ENCODE results near the gene NRG2. TPM values are rescaled to one million over a fixed set of nuclear protein-coding genes. Genes with fewer than 3 reads are reported as not detected.

The NRG2 gene
- total RNA-seq, 3 donors from 2014 or later, result 5.9 to 16.5 (median 7.2) TPM

DNA sequence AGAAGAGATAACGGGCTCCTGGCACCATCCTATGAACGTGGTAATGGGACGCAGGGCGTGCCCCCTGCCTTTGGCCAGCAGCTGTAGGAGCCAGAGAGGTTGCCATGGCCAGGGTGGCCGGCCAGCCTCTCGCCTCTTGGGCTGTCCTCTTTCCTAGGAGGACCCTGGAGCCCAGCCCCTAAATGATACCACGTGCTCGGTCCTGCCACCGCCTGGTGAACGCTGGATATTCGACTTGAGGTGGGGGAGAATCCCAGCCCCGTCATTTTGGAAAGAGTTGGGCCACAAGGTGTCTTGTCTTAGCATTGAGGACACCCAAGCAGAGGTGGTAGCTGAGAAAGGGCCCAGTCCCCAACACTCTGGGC is 391 bp upstream of the NRG2 start:
- peaks cover 4 to 8% of the 10 kb centered on the region in 2 donors for H3K4me1 ChIP-seq

DNA sequence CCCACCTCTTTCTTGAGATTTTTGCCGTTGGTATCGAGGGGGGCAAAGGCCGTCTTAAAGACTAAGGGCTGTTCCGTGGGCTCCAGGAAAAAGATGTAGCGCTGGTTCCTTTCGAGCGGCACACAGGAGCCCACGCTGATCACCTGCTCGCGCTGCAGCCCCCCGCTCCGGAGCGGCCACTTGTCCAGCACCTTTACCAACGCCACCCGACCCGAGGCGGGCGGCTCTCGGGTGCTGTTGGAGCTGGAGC is 781 bp downstream of the NRG2 start:
- DNase-seq (ENCODE audit: low spot score in 2 of 2), result no peak
- Histone ChIP-seq H3K9me3 (no peaks in the 10 kb centered on the region), H3K4me3 (peak overlapping the region; percentile 54 to 73 (median 56)), H3K27ac (peak overlapping the region; percentile 67 to 74), H3K27me3 (no peaks in the 10 kb centered on the region), H3K4me1 (peaks cover 4 to 8% of the 10 kb centered on the region in 2 donors), H3K36me3 (no peaks in the 10 kb centered on the region)
- intact Hi-C loops (cut with DNase I; ENCODE audit: low total_unique reads), result no loop called here
- TF ChIP-seq, protein P1, sequence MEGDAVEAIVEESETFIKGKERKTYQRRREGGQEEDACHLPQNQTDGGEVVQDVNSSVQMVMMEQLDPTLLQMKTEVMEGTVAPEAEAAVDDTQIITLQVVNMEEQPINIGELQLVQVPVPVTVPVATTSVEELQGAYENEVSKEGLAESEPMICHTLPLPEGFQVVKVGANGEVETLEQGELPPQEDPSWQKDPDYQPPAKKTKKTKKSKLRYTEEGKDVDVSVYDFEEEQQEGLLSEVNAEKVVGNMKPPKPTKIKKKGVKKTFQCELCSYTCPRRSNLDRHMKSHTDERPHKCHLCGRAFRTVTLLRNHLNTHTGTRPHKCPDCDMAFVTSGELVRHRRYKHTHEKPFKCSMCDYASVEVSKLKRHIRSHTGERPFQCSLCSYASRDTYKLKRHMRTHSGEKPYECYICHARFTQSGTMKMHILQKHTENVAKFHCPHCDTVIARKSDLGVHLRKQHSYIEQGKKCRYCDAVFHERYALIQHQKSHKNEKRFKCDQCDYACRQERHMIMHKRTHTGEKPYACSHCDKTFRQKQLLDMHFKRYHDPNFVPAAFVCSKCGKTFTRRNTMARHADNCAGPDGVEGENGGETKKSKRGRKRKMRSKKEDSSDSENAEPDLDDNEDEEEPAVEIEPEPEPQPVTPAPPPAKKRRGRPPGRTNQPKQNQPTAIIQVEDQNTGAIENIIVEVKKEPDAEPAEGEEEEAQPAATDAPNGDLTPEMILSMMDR (IDR thresholded peaks at IDR 0.05), result no peak
- TF ChIP-seq POLR2AphosphoS5 (IDR thresholded peaks at IDR 0.05) (no peak), POLR2A (IDR thresholded peaks at IDR 0.05) (no peak)

More for the DNA sequence above, 391 bp upstream of the NRG2 start:
- DNase-seq (ENCODE audit: low spot score in 2 of 2), result no peak
- Histone ChIP-seq H3K27me3 (no peaks in the 10 kb centered on the region), H3K27ac (peak overlapping the region in 1 of 2 donors; percentile 74), H3K4me3 (peak overlapping the region; percentile 54 to 73 (median 56)), H3K9me3 (no peaks in the 10 kb centered on the region), H3K36me3 (no peaks in the 10 kb centered on the region)
- intact Hi-C loops (cut with DNase I; ENCODE audit: low total_unique reads), result no loop called here
- TF ChIP-seq POLR2AphosphoS5 (IDR thresholded peaks at IDR 0.05) (no peak), POLR2A (IDR thresholded peaks at IDR 0.05) (no peak)
- TF ChIP-seq, protein P1 (IDR thresholded peaks at IDR 0.05), result no peak

DNA sequence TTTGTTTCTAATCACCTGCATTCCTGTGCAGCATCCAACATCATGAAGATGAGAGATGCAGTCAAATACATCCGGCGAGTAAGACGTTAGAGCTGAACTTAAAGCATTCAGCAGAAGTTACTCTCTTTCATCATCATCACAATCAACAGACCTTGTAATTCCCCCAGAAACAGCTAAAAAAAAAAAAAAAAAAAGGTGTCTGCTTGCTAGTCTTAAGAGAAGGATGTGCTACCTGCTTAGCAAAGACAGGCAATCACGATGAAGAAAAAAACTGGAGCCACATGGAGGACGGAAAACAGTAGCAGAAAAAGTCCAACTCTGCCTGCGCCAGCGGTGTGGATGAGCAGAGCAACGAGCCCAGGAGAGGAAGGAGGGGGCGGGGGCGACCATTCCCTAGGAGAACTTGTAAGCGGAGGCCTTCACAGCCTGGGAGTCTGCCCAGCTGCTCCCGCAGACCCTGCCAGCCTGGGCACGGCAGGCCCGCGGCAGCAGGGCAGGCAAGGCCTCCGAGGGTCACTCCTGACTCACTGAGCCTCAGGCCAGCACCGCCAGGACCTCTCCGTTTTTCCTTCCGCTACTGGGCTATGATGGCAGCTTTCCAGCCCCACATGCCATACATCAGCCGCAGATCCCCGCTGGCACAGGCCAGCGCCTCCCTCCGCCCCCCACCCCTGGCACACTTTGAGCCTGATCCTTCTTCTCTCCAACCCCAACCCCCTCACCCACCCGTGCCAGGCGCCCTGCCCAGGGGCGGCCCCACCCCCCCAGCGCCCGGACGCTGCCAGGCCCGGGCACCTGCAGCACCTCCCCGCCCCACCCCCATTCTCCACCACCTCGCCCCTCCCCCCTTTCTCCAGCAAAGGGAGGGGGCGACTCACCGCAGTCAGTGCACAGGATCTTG is 1.4 kb downstream of the NRG2 start:
- peak overlapping the region; percentile 54 to 73 (median 56) for H3K4me3 ChIP-seq
- intact Hi-C loops (cut with DNase I; ENCODE audit: low total_unique reads), result loop anchor here (2.0 kb wide), 1 partner anchor 75 kb away; no protein-coding TSS in a partner anchor
- H3K4me1 ChIP-seq, result peaks cover 4 to 8% of the 10 kb centered on the region in 2 donors
- no peaks in the 10 kb centered on the region for H3K27me3 ChIP-seq
- no peak for TF ChIP-seq POLR2A (IDR thresholded peaks at IDR 0.05)
- peak in 1 of 2 donors; percentile 46 for DNase-seq (ENCODE audit: low spot score in 2 of 2)
- peak overlapping the region; percentile 67 to 74 for H3K27ac ChIP-seq
- no peaks in the 10 kb centered on the region for H3K36me3 ChIP-seq
- H3K9me3 ChIP-seq, result no peaks in the 10 kb centered on the region

DNA sequence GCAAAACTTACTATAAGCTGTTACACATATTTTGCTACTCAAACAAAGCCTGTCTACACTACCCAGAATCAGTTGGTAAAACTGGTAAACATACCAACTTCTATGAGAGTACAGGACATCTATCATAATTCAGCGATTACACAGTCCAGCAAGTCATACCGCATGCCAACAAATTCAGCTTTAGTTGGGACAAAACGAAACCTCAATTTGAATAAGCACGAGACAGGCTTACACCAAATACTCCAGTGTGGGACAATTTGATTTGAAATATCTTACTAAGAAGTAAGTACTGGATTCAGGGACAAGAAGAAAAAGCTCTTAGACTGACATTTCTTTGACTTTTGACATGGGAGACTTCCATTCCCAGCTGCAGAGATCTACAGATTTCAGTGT is 2.0 kb downstream of the NRG2 start:
- H3K9me3 ChIP-seq, result no peaks in the 10 kb centered on the region
- H3K4me3 ChIP-seq, result peak overlapping the region in 2 of 3 donors; percentile 56 to 73
- H3K27ac ChIP-seq, result peak overlapping the region in 1 of 2 donors; percentile 11
- H3K27me3 ChIP-seq, result no peaks in the 10 kb centered on the region
- peaks cover 4 to 8% of the 10 kb centered on the region in 2 donors for H3K4me1 ChIP-seq
- intact Hi-C loops (cut with DNase I; ENCODE audit: low total_unique reads), result loop anchor here (2.0 kb wide), 1 partner anchor 76 kb away; no protein-coding TSS in a partner anchor
- TF ChIP-seq POLR2AphosphoS5 (IDR thresholded peaks at IDR 0.05) (no peak), POLR2A (IDR thresholded peaks at IDR 0.05) (no peak)
- TF ChIP-seq, protein P1 (IDR thresholded peaks at IDR 0.05), result no peak
- H3K36me3 ChIP-seq, result no peaks in the 10 kb centered on the region
- DNase-seq (ENCODE audit: low spot score in 2 of 2), result no peak

DNA sequence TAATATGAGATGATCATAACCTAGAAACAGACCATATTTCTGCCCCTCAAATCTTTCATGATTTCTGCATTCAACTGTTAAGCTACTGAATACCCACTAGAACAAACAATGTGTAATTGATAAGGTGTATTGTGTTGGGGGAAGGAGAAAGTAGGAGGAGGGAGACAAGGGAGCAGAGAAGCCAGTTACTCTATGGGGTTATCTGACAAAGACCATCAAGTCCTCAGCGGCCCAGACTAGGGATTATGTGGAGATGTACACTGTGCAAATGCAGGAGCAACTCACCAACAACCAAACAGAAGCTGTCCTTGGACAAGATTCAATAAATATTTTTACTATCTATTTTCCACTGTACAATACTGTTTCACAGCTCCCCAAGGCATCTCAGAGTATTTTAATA is 2.7 kb downstream of the NRG2 start:
- H3K4me3 ChIP-seq, result no peak overlapping the region
- no peaks in the 10 kb centered on the region for H3K36me3 ChIP-seq
- peak overlapping the region in 1 of 2 donors; percentile 14 for H3K27ac ChIP-seq
- no peaks in the 10 kb centered on the region for H3K9me3 ChIP-seq
- DNase-seq (ENCODE audit: low spot score in 2 of 2), result no peak
- H3K4me1 ChIP-seq, result peaks cover 4 to 8% of the 10 kb centered on the region in 2 donors
- no peaks in the 10 kb centered on the region for H3K27me3 ChIP-seq
- intact Hi-C loops (cut with DNase I; ENCODE audit: low total_unique reads), result loop anchor here (2.0 kb wide), 1 partner anchor 76 kb away; no protein-coding TSS in a partner anchor
- no peak for TF ChIP-seq POLR2AphosphoS5 (IDR thresholded peaks at IDR 0.05)
- TF ChIP-seq POLR2A (IDR thresholded peaks at IDR 0.05), result no peak
- TF ChIP-seq, protein P1 (IDR thresholded peaks at IDR 0.05), result no peak

All from breast epithelium (tissue), 4 donors.